Karpas-422 (cell line): Measurements from ENCODE around the gene TTC31. TPM values are rescaled to one million over a fixed set of nuclear protein-coding genes. Genes with fewer than 3 reads are reported as not detected.

Experiments used
- DNase-seq: peaks from one replicate; pipeline ENCODE4 v3.0.0-alpha.2; 2015
- H2AFZ ChIP-seq: fragments of 200-600 bp; sonication (generic); 2 replicates; pipeline ENCODE4 v1.6.1; 2014; ENCODE audit warnings: antibody characterized with exemption, low read length, mixed read lengths
- H3K27ac ChIP-seq: fragments of 200-600 bp; sonication (generic); 2 replicates; pipeline ENCODE4 v1.5.1; 2014; ENCODE audit warnings: mild to moderate bottlenecking, low read length, moderate library complexity
- H3K27me3 ChIP-seq: fragments of 200-600 bp; sonication (generic); 2 replicates; pipeline ENCODE4 v1.6.1; 2014; ENCODE audit warnings: low read length, mixed read lengths
- H3K36me3 ChIP-seq: fragments of 200-600 bp; sonication (generic); 2 replicates; pipeline ENCODE4 v1.6.1; 2014; ENCODE audit warnings: low read length, mixed read lengths; ENCODE audit not compliant: insufficient read depth
- H3K4me1 ChIP-seq: fragments of 200-600 bp; sonication (generic); 2 replicates; pipeline ENCODE4 v1.6.1; 2014; ENCODE audit warnings: mild to moderate bottlenecking, low read length, mixed read lengths
- H3K4me2 ChIP-seq: fragments of 200-600 bp; sonication (generic); 2 replicates; pipeline ENCODE4 v1.6.1; 2014; ENCODE audit warnings: low read length, low read depth, mild to moderate bottlenecking; ENCODE audit not compliant: poor library complexity, severe bottlenecking
- H3K4me3 ChIP-seq: fragments of 200-600 bp; sonication (generic); 2 replicates; pipeline ENCODE4 v1.5.1; 2014; ENCODE audit warnings: mild to moderate bottlenecking, antibody characterized with exemption, low read length, mixed read lengths
- H3K79me2 ChIP-seq: fragments of 200-600 bp; sonication (generic); 2 replicates; pipeline ENCODE4 v1.6.1; 2014; ENCODE audit warnings: mild to moderate bottlenecking, low read length, mixed read lengths
- H3K9ac ChIP-seq: fragments of 200-600 bp; sonication (generic); 2 replicates; pipeline ENCODE4 v1.6.0; 2014; ENCODE audit warnings: low read length
- H3K9me2 ChIP-seq: fragments of 200-600 bp; sonication (generic), shearing (Covaris generic); replicated peaks from 2 replicates; pipeline ENCODE4 v1.6.0; 2014; ENCODE audit warnings: mild to moderate bottlenecking, low read length, moderate library complexity; ENCODE audit not compliant: insufficient read depth
- H3K9me3 ChIP-seq: fragments of 300-700, 200-600 bp; sonication (generic); 2 replicates; pipeline ENCODE4 v1.6.1; 2014; ENCODE audit warnings: low read length, mixed read lengths
- H4K20me1 ChIP-seq: fragments of 200-600 bp; sonication (generic); 2 replicates; pipeline ENCODE4 v1.6.1; 2014; ENCODE audit warnings: mild to moderate bottlenecking, antibody characterized with exemption, low read length, low read depth; ENCODE audit not compliant: insufficient read depth
- total RNA-seq: library from RNA; depleted of rRNA; stranded (reverse); fragments of >200 nt; shearing (Covaris generic); gene quantifications from 2 replicates; pipeline ENCODE4 v1.2.3, GENCODE V29; 2014; ENCODE audit warnings: low replicate concordance

The TTC31 gene
- total RNA-seq, 1 experiment from 2014 or later, result 54.9 TPM

DNA sequence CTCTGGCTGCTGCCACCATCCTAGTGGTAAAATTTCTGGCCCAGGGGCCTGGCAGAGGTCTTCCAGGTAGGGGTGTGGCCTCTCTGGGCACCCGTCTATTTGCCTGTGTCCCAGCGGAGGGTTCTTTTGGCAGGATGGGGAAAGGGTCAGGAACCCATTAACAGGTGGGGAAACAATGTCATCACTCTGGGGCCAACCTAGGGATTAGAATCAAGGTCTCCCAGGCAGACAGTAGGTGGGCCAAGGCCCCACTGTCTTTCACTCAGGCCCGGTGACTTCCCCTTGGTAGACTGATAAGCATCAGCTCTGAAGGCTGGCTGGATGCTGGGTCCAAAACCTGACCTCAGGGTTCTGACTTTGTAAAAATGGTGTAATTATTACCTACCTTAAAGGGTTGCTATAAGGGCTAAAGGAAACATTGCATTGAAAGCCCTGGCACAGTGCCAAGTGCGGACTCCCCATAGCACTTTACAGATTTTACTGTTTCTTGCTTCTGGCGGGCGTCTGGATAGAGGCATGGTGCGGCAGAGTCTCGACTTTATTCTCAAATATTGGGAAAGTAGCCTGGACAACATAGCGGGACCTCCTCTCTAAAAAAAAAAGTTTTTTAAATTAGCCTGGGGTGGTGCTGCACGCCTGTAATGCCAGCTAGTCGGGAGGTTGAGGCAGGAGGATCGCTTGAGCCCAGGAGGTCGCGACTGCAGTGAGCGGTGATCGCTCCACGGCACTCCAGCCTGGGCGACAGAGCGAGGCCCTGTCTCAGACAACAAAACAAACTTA, 14.3 kb downstream of the TTC31 start:
- H3K4me2 ChIP-seq, result no peak overlapping the region
- no peak overlapping the region for H3K27ac ChIP-seq
- DNase-seq, result no peak
- no peaks in the 10 kb centered on the region for H3K9me3 ChIP-seq
- no peak overlapping the region for H2AFZ ChIP-seq
- no peaks in the 10 kb centered on the region for H4K20me1 ChIP-seq
- peaks cover 12% of the 10 kb centered on the region; the same call in 1 of the 2 replicates for H3K36me3 ChIP-seq
- H3K9ac ChIP-seq, result no peak overlapping the region
- no peaks in the 10 kb centered on the region for H3K27me3 ChIP-seq
- peaks cover 5% of the 10 kb centered on the region for H3K79me2 ChIP-seq
- no peak overlapping the region for H3K4me3 ChIP-seq
- H3K9me2 ChIP-seq, result no peaks in the 10 kb centered on the region
- H3K4me1 ChIP-seq, result peaks cover 12% of the 10 kb centered on the region

GRCh38 chr2:74497777-74498499, 15.1 kb downstream of the TTC31 start:
- H3K4me1 ChIP-seq, result peaks cover 19% of the 10 kb centered on the region
- H2AFZ ChIP-seq, result no peak overlapping the region
- peaks cover 11% of the 10 kb centered on the region for H3K79me2 ChIP-seq
- no peak overlapping the region for H3K27ac ChIP-seq
- no peaks in the 10 kb centered on the region for H3K9me2 ChIP-seq
- no peaks in the 10 kb centered on the region for H4K20me1 ChIP-seq
- no peak overlapping the region for H3K4me3 ChIP-seq
- H3K27me3 ChIP-seq, result no peaks in the 10 kb centered on the region
- no peaks in the 10 kb centered on the region for H3K9me3 ChIP-seq
- H3K4me2 ChIP-seq, result no peak overlapping the region
- H3K9ac ChIP-seq, result no peak overlapping the region
- H3K36me3 ChIP-seq, result peaks cover 11% of the 10 kb centered on the region; the same call in 1 of the 2 replicates
- DNase-seq, result no peak

- peaks cover 11% of the 10 kb centered on the region for H3K79me2 ChIP-seq
- H3K9me3 ChIP-seq, result no peaks in the 10 kb centered on the region
- no peak for DNase-seq
- no peak overlapping the region for H3K4me3 ChIP-seq
- H2AFZ ChIP-seq, result no peak overlapping the region
- no peaks in the 10 kb centered on the region for H3K27me3 ChIP-seq
- peaks cover 25% of the 10 kb centered on the region for H3K4me1 ChIP-seq
- no peak overlapping the region for H3K9ac ChIP-seq
- no peaks in the 10 kb centered on the region for H3K9me2 ChIP-seq
- no peak overlapping the region for H3K4me2 ChIP-seq
- H3K36me3 ChIP-seq, result peaks cover 6% of the 10 kb centered on the region; the same call in 1 of the 2 replicates
- no peaks in the 10 kb centered on the region for H4K20me1 ChIP-seq
- H3K27ac ChIP-seq, result no peak overlapping the region
Measured at GRCh38 chr2:74498500-74499266, 15.8 kb downstream of the TTC31 start.

DNA sequence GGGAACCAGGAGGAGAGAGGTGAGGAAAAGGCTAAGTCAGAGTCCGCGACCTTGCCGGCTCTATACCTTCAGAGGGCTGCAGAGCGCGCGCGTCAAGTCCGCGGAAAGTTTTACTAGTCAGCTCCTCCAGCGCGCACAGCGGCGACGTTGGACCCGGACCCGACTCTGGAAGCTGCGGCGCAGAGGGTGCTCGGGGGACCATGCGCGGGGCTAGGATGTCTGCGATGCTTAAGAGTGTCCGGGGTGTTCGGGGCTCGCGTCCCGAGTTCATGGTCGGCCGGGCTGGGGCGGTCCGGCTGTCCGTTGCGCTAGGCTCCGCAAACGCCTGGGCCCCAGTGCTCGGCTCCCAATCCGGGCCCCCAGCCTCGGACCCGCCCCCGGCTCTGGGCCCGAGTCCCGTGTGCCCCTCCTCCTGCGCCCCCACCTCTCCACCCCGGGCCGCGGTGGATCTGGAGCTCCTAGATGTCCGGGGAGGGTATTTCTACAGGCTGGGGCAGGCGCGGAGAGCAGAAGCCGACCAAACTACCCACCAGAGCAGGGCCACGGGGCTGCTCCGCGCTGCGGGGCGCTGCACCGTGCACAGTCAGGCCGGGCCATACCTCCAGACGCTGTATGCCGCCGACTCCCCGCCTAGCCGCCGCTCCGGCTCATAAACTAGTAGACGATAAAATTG, 16.5 kb downstream of the TTC31 start, which contains the start of gene LBX2:
Gene LBX2, minus strand, starts transcription at position 337 of the 673 bp plus-strand sequence. Its CDS starts 66 bp downstream, at position 271.
- Histone ChIP-seq H3K9me3 (no peaks in the 10 kb centered on the region), H3K9ac (no peak within 1 kb of the TSS), H4K20me1 (no peaks in the 10 kb centered on the region), H3K4me2 (no peak within 1 kb of the TSS), H3K4me3 (no peak within 1 kb of the TSS), H3K36me3 (no peaks in the 10 kb centered on the region), H3K4me1 (peaks cover 32% of the 10 kb centered on the region), H3K9me2 (no peaks in the 10 kb centered on the region), H2AFZ (no peak within 1 kb of the TSS), H3K27me3 (no peaks in the 10 kb centered on the region), H3K27ac (no peak within 1 kb of the TSS), H3K79me2 (peaks cover 11% of the 10 kb centered on the region)
- DNase-seq, result no peak

GRCh38 chr2:74499940-74500577, 17.2 kb downstream of the TTC31 start:
- no peaks in the 10 kb centered on the region for H3K36me3 ChIP-seq
- H3K4me3 ChIP-seq, result no peak overlapping the region
- H3K27ac ChIP-seq, result no peak overlapping the region
- H4K20me1 ChIP-seq, result no peaks in the 10 kb centered on the region
- no peak for DNase-seq
- H2AFZ ChIP-seq, result no peak overlapping the region
- peaks cover 38% of the 10 kb centered on the region for H3K4me1 ChIP-seq
- H3K27me3 ChIP-seq, result no peaks in the 10 kb centered on the region
- H3K9ac ChIP-seq, result no peak overlapping the region
- H3K9me2 ChIP-seq, result no peaks in the 10 kb centered on the region
- H3K4me2 ChIP-seq, result no peak overlapping the region
- H3K79me2 ChIP-seq, result peaks cover 15% of the 10 kb centered on the region
- no peaks in the 10 kb centered on the region for H3K9me3 ChIP-seq

- no peak for DNase-seq
- 0 out of 2 replicates have a peak, but pooled peaks cover 4% of the 10 kb centered on the region for H3K36me3 ChIP-seq
- no peak overlapping the region; the same call in 1 of the 2 replicates for H3K9ac ChIP-seq
- H4K20me1 ChIP-seq, result no peaks in the 10 kb centered on the region
- peaks cover 19% of the 10 kb centered on the region for H3K79me2 ChIP-seq
- H3K27ac ChIP-seq, result no peak overlapping the region
- no peak overlapping the region for H3K4me2 ChIP-seq
- no peaks in the 10 kb centered on the region for H3K9me2 ChIP-seq
- no peak overlapping the region for H2AFZ ChIP-seq
- H3K4me1 ChIP-seq, result peaks cover 43% of the 10 kb centered on the region
- H3K27me3 ChIP-seq, result no peaks in the 10 kb centered on the region
- no peak overlapping the region for H3K4me3 ChIP-seq
- H3K9me3 ChIP-seq, result no peaks in the 10 kb centered on the region
Measured at GRCh38 chr2:74500578-74500946, 17.7 kb downstream of the TTC31 start.

DNA sequence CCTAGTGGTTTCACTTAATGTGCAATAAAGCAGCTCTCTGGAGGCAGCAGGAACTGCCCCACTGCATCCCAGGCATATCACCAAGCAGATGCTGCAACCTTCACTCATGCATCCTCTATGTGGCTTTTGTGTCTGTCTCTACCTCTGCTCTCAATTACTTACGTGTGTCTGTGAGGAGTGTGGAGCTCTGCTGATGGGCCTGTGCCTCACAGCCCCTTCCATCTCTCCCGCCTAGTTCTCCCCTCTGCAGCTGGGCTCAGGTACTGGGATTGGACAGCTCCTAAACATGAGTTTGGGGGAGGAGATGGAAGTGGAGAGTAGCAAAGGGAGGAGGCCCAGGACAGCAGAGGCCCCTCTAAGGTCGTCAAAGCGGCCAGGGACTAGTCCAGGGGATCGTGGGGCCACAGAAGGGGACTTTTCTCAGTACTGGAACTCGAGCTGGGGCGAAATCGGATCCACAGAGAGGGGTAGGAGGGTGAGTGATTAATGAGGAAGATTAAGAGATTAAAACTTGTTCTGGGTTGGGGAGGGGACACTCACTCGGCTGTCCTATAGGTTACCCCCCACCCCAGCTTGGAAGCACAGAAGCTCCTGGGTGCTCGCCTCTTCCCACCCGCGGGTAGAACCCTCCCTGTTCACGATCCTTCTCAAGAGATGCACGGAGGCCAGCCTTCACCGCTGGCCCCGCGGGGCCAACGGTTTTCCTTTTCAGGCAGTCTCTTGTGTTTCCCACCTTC, 18.6 kb downstream of the TTC31 start:
- DNase-seq, result peak; percentile 51
- Histone ChIP-seq H3K27ac (no peak overlapping the region), H4K20me1 (no peaks in the 10 kb centered on the region), H3K79me2 (peaks cover 27% of the 10 kb centered on the region), H3K36me3 (peaks cover 9% of the 10 kb centered on the region; the same call in 1 of the 2 replicates), H2AFZ (no peak overlapping the region), H3K4me2 (peak overlapping the region; percentile 89), H3K9me3 (no peaks in the 10 kb centered on the region), H3K4me3 (peak overlapping the region; percentile 83; the same call in 1 of the 2 replicates), H3K9me2 (no peaks in the 10 kb centered on the region), H3K27me3 (no peaks in the 10 kb centered on the region), H3K4me1 (peaks cover 53% of the 10 kb centered on the region), H3K9ac (peak overlapping the region; percentile 89)
